GM18520 (cell line): Measurements from ENCODE around the gene CFAP65.

Experiments used
- ATAC-seq: cut with Tn5 transposase; IDR thresholded peaks from one replicate; pipeline ENCODE4 v1.9.1; 2021; ENCODE audit not compliant: unreplicated experiment

The CFAP65 gene

GRCh38 chr2:219017201-219017931 is 23.9 kb downstream of the CFAP65 start:
- ATAC-seq = no peak

- ATAC-seq = no peak
Observed at GRCh38 chr2:219016721-219017120, 24.6 kb downstream of the CFAP65 start.

GRCh38 chr2:219010873-219011272 is 30.4 kb downstream of the CFAP65 start:
- ATAC-seq = no peak

GRCh38 chr2:219010162-219010756 is 31.1 kb downstream of the CFAP65 start:
- no peak for ATAC-seq

- ATAC-seq = no peak
Observed at GRCh38 chr2:219009294-219009693, 32.0 kb downstream of the CFAP65 start.

DNA sequence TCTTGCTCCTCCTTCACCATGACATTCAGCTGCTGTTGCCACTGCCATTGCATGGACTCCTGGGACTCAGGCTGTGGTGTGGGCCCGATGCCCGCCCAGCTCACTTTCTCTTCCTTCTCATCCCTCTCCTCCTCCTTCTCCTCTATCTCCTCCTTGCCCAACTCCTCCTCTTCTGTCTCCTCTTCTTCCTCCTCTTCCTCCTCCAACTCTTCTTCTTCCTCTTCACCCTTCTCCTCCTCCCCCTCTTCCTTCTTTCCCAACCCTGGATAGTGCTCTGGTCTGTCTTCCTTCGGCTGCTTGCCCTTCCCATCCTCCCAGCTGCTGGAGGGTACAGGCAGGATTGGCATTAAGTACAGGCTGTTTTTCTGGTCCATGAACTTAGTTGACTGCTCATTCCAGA is 37.3 kb downstream of the CFAP65 start:
- no peak for ATAC-seq

DNA sequence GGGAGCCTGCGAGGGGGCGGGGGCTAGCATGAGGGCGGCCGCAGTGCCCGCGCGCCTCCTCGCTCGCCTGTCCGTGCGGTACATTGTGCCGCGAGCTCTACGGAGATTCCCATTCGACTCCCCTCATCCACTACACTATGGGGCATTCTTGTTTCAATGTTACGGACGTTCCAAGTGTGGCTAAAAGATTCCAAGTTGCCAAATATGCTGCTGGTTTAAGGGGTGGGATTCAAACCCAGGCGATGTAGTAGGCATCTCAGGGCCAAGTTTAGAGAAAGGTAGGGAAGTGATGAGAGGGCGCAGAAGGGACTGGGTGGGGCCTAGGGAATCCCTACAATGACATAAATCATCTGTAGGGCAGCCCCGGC is 38.1 kb downstream of the CFAP65 start:
- no peak for ATAC-seq

DNA sequence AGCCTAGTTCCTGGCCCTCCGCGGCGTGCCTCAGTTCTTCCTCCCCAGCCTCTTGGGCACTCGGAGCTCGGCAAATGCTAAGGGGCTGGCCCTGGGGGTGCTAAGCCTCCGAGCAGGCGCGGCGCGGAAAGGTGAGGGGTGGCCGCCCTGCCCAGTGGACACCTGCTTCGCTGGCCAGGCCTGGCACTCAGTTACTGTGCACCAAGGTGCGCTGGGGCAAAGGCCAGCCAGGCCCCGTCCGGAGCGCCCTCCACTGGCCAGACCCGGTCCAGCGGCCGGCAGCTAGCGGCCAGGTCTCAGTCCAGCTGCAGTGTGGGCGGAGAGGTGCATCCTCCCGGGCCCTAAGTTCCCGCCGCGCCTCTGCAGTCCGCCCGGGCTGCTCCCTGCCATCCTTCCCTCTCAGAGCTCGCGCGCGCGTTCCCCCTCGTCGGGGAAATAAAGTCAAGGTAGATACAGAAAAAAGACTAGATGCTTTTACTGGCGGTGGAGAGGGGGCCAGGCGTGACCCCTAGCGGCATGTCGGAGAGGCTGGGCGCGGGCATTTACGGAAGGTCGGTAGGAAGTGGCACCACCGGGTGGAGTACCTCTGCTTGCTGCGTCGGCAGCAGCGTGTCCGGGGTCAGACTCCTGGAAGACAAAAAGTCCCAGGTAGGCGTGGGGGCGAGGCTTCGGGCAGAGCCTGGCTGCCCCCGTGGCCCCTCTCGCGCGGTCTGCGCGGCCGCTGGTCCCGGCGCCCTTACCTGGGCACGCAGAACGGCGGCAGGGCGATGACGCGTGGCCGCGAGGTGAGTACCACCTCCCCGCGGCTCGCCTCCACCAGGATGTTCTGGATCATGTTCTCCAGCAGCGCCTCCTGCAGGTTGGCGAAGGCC is 38.7 kb downstream of the CFAP65 start:
- no peak for ATAC-seq

GRCh38 chr2:219001577-219002394 is 39.5 kb downstream of the CFAP65 start:
- no peak for ATAC-seq

DNA sequence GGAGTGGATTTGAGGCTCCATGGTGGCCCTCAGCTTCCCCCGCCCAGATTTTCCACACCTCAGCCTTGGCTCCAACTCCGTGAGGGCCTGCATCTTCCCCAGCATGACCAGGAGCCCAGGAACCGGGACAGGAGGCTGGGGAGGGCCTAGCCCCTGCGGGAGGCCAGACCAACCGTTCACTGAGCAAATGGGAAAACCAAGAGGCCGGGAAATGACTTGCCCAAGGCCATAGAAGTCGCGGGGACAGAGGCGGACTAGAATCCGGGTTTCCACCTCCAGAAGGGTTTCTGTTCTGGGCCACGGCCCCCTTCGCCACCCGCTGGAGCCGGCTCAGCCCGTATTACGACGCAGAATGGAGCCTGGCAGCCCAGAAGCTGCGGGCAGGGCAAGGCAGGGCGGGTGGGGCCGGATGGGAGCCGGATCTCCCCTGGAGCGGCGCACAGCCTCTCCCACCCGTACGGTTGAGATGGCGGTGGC is 40.2 kb downstream of the CFAP65 start:
- ATAC-seq = no peak

GRCh38 chr2:219000569-219000960 is 40.8 kb downstream of the CFAP65 start:
- no peak for ATAC-seq

DNA sequence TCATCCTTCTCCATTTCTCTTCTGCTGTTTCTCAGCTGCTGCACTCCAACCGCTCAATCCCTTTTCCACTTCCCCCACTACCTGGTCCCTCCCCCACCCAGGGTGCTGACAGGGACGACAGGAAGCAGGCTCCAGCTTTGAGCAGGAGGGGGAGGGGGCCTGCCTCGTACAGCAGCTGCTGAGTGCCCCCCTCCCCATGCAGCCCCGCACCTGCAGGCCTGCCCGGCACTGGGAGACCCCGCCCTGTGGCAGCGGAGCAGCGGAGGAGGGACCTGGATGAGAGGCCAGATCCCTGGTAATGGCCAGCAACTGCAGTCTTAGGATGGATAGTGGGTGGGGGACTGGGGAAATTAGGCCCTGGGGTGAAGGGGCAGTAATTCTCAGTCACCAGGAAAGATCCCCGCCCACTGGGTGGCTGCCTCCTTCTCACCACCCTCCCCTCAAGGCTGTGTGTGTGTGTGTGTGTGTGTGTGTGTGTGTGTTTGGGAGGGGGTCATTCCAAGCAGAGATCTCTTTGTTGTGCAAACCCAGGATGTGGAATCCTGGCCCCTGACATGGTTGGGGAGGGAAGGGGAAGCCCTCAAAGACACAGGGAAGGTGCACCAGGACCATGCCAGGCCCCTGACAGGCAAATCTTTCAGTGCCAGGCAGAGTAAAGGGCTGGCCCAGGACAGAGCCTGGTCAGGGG is 41.3 kb downstream of the CFAP65 start:
- ATAC-seq = no peak

- ATAC-seq = no peak
Observed at GRCh38 chr2:218999021-218999880, 42.1 kb downstream of the CFAP65 start.

GRCh38 chr2:218998414-218999002 is 42.8 kb downstream of the CFAP65 start:
- no peak for ATAC-seq

GRCh38 chr2:218997731-218998130 is 43.6 kb downstream of the CFAP65 start:
- no peak for ATAC-seq

DNA sequence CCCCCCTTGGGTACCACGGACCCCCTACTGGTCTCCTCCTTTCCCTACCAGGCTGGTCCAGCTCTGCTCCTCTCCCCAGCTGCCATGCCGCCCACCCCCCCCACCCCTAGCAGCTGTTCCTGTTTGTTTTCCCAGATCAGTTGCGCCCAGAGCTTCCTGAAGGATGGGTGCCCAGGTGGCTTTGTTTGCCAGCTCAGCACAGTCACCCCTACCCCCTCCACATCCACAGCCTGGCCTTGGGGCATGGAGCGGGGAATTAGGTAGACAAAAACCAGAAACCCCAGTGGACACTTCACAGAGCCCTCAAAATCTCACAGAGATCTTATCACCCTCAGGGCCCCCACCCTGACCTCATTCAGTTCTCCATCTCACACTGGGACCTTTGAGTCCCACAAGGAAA is 44.4 kb downstream of the CFAP65 start:
- ATAC-seq = no peak

DNA sequence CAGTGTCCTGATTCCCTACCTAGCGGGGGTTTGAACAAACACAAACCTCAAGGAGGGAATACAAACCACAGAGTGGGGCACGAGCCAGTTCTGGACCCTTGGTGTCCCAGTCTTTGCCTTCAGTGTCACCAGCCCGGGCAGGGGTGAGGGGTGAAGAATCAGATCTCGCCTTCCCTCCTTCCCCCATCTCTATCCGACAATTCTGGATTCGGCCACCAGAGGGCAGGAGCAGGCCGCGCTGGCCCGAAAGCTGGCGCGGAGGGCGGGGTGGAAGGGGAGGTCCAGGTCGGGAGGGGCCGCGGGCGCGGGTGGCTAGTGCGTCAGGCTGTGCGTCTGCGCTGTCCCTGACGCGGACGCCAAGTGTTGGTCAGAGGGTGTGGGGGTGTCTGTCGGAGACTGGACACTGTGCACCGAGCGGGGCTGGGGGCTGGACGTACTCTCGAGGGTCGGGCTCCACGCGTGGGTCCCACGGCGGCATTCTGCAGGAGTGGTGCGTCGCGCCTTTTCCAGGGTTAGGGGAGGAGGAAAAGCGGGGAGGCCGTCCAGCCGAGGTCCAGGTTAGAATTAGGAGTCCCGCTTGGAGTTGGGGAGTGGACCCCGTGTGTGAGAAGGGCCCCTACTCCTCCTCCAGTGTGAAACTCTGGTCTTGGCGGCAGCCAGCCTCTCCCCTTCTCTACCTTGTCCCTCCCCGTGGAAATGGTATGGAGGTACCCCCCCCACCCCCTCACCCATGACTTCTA is 45.2 kb downstream of the CFAP65 start:
- no peak for ATAC-seq

DNA sequence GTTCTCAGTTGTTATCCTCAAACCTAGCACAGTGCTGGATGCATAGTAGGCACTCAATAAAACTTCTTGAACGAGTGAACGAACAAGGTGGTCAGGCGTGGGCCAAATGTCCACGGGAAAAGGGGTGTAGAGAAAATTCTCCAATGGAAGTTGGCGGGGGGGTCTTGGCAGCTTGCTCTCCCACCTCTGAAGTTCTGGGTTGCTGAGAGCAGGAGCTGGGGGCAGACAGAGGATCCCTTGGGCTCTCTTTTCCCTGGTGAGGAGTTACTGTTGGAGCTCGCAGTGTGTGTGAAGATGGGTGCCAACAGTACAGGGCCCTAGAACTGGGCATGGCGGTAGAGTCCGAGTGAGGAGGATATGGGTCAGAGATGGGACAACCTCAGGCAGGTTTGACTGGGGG is 45.8 kb downstream of the CFAP65 start:
- no peak for ATAC-seq
